ENCODE measurements around the gene LHX5.

The LHX5 gene

GRCh38 chr12:113466454-113467141, 5.1 kb downstream of the LHX5 start:
- in situ Hi-C loops (cut with HindIII; ENCODE audit: low sequenced_read_pairs) = no loop called here

- in situ Hi-C loops (cut with HindIII; ENCODE audit: low sequenced_read_pairs) = no loop called here
Measured at GRCh38 chr12:113465808-113466453, 5.7 kb downstream of the LHX5 start.

GRCh38 chr12:113464852-113465719, 6.6 kb downstream of the LHX5 start:
- in situ Hi-C loops (cut with HindIII; ENCODE audit: low sequenced_read_pairs) = no loop called here

GRCh38 chr12:113464452-113464775, 7.3 kb downstream of the LHX5 start:
- in situ Hi-C loops (cut with HindIII; ENCODE audit: low sequenced_read_pairs) = no loop called here

GRCh38 chr12:113463746-113464451, 7.8 kb downstream of the LHX5 start:
- in situ Hi-C loops (cut with HindIII; ENCODE audit: low sequenced_read_pairs) = no loop called here

- in situ Hi-C loops (cut with HindIII; ENCODE audit: low sequenced_read_pairs) = no loop called here
Measured at GRCh38 chr12:113462998-113463745, 8.5 kb downstream of the LHX5 start.

GRCh38 chr12:113462117-113462774, 9.4 kb downstream of the LHX5 start:
- in situ Hi-C loops (cut with HindIII; ENCODE audit: low sequenced_read_pairs) = no loop called here

- in situ Hi-C loops (cut with HindIII; ENCODE audit: low sequenced_read_pairs) = no loop called here
Measured at GRCh38 chr12:113461666-113462065, 10.0 kb downstream of the LHX5 start.

- in situ Hi-C loops (cut with HindIII; ENCODE audit: low sequenced_read_pairs) = no loop called here
Measured at GRCh38 chr12:113459981-113460380, 11.7 kb downstream of the LHX5 start.

- in situ Hi-C loops (cut with HindIII; ENCODE audit: low sequenced_read_pairs) = no loop called here
Measured at GRCh38 chr12:113457710-113458109, 14.0 kb downstream of the LHX5 start.

- in situ Hi-C loops (cut with HindIII; ENCODE audit: low sequenced_read_pairs) = no loop called here
Measured at GRCh38 chr12:113457185-113457584, 14.5 kb downstream of the LHX5 start.

- in situ Hi-C loops (cut with HindIII; ENCODE audit: low sequenced_read_pairs) = no loop called here
Measured at GRCh38 chr12:113456761-113457160, 14.9 kb downstream of the LHX5 start.

GRCh38 chr12:113456199-113456598, 15.5 kb downstream of the LHX5 start:
- in situ Hi-C loops (cut with HindIII; ENCODE audit: low sequenced_read_pairs) = no loop called here

- in situ Hi-C loops (cut with HindIII; ENCODE audit: low sequenced_read_pairs) = no loop called here
Measured at GRCh38 chr12:113453330-113453729, 18.3 kb downstream of the LHX5 start.

- in situ Hi-C loops (cut with HindIII; ENCODE audit: low sequenced_read_pairs) = no loop called here
Measured at GRCh38 chr12:113452458-113452857, 19.2 kb downstream of the LHX5 start.

- in situ Hi-C loops (cut with HindIII; ENCODE audit: low sequenced_read_pairs) = no loop called here
Measured at GRCh38 chr12:113449839-113450238, 21.8 kb downstream of the LHX5 start.

GRCh38 chr12:113449299-113449698, 22.4 kb downstream of the LHX5 start:
- in situ Hi-C loops (cut with HindIII; ENCODE audit: low sequenced_read_pairs) = no loop called here

- in situ Hi-C loops (cut with HindIII; ENCODE audit: low sequenced_read_pairs) = no loop called here
Measured at GRCh38 chr12:113448873-113449272, 22.8 kb downstream of the LHX5 start.

- in situ Hi-C loops (cut with HindIII; ENCODE audit: low sequenced_read_pairs) = no loop called here
Measured at GRCh38 chr12:113445544-113446171, 26.0 kb downstream of the LHX5 start.
